Measurements from ENCODE around the gene MS4A6E.

MS4A6E gene

DNA sequence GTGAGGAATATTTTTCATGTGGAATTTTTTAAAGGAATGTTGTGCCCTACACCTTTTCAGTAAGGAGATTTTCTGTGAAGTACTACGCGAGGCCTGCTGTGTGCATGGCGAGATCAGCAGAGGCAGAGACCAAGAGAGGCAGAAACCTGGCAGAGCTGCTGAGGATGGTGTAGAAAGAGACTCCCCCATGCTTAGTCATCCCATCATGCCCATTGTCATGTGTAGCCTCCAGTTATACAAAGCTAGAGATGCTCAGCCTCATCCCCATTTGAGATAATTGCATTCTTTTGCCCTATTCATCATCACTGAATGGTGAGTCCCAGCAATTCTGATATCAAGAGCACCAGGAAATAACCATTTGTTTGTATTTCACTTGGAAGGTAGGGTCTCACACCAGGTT is 48.3 kb downstream of the MS4A6E start:
- no peak for DNase-seq (ENCODE audit: low read depth)

DNA sequence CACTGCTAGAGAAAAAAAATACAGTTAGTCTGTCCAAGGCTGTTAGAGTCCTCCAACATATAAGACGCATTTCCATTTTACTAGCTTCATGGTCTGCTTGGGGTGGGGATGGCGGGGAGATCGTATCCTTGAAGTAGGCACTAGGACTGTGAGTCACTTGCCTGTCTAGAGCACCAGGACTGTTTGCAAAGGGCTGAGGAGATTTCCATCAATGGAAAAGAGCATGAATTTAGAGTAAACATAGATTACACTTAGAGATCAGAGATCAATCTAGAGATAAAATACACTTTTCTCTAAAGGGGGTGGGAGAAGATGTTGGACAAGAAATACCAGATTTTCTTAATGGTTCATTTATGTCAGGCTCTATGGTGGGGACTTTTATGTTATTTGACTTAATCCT is 49.5 kb downstream of the MS4A6E start:
- no peak for DNase-seq (ENCODE audit: low read depth)

DNA sequence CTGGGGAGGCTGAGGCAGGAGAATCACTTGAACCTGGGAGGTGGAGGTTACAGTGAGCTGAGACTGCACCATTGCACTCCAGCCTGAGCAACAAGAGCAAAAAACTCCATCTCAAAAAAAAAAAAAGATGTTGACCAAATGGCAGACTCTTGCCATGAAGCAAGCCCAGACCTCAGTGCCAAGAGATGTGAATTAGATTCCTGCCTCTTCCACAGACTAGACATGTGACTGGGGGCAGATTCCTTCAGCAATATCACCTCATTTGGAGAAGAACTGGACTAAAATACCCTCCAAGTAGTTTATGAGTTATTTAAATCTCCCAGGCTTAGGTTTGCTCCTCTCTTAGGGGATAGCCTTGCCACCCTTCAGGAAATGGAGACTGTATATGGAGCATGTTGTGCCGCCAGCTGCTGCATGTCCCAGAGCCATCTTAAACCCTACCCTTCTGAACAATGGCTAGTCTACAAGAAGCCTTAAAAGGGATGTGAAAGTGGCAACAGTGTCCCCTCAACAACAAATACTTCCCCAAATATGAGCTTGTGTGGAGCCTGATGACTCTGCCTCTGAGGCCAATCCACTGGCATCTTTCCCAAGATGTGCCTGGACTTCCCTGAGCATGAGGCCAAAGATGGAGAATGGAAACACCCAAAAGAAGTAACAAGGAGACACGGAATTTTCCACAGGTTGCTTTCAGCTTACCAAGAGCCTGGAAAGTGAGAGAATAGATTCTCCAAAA is 50.5 kb downstream of the MS4A6E start:
- DNase-seq (ENCODE audit: low read depth): no peak

DNA sequence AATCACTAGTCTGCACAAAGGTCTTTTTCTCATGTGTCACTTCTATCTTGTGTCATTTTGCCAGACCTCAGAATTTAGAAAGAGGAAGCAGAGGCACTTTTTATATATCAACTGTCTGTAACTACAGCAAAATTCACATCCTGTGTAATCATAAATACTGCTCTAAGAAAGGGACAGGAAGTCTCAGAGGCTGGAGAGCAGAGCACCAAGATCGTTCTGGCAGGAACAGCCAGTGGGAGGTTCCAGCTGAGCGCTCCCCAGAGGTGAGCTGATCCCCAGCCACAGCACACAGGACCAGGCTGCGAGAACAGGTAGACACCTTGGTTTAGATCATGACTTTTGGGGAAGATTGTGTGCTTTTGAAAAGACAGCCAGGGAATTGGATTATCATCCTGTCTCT is 51.3 kb downstream of the MS4A6E start, which contains the start of gene MS4A7:
MS4A7 (plus strand) TSS at position 179 of the 400 bp plus-strand sequence. CDS start 4,610 bp downstream, outside the sequence.
- DNase-seq (ENCODE audit: low read depth): no peak

DNA sequence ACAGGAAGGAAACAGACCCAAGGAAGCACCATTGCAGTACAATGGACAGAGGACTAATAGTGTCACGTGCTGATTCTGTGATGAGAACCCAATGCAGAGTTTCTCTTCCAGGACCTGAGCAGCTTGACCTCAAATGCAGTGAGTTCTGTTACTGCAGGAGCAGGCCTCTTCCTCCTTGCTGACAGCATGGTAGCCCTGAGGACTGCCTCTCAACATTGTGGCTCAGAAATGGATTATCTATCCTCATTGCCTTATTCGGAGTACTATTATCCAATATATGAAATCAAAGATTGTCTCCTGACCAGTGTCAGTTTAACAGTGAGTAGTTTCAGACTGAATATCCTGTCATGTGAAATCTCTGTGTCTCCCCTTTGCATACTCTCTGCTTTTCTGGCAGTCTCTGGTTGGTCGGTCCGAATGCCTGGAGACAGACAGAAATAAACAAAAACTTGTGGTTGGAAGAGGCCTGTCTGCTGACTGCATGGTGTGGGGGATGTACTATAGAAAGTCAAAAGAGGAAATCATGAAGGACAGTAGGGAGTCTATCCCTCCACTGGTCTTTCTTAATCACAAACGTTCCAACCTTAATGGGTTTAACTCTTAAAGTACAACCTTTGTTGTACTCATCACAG is 62.3 kb downstream of the MS4A6E start:
- no peak for DNase-seq (ENCODE audit: low read depth)

DNA sequence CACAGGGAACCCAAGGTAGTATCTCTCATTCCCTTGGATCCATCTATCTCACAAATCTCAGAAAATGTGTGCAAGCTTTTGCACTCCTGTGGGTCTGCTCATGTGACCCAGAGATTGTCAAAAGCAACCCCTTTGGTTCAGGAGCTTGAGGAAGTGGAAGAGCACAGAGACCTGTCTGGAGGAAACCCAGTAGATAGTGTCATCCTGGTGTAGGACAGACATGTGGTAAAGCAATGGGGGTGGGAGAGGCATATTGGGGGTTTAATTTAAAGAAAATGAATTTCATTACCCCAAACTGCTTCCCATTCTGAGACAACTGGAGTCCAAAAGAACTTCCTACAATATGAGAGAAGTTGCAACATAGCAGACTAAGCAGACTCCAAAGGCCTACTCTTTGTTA is 63.4 kb downstream of the MS4A6E start:
- DNase-seq (ENCODE audit: low read depth): no peak
